IPS-NIHi7 (cell line): ENCODE data around the gene FUT6.
"Not testable (repeated sequence)": the region's sequence is repeated elsewhere in the genome, so short reads cannot be mapped to it uniquely, and the experiment has no call there.

Source experiments
- DNase-seq: peaks from one replicate; pipeline ENCODE4 v3.0.0; 2012; ENCODE audit warnings: mixed read lengths; ENCODE audit errors: extremely low spot score

FUT6 gene

GRCh38 chr19:5857203-5858081 is 17.9 kb upstream of the FUT6 start:
- DNase-seq = no peak

GRCh38 chr19:5855151-5855550 is 15.6 kb upstream of the FUT6 start:
- DNase-seq = not testable (repeated sequence)

- DNase-seq = not testable (repeated sequence)
Measured at GRCh38 chr19:5854121-5854520, 14.6 kb upstream of the FUT6 start.

GRCh38 chr19:5851302-5851701 is 11.8 kb upstream of the FUT6 start, which contains the start of gene FUT3:
Gene FUT3 (minus strand): TSS chr19:5851449.
- DNase-seq = no peak

GRCh38 chr19:5850743-5851293 is 11.3 kb upstream of the FUT6 start:
- DNase-seq = no peak

- no peak for DNase-seq
Measured at GRCh38 chr19:5850189-5850588, 10.7 kb upstream of the FUT6 start.

- not testable (repeated sequence) for DNase-seq
Measured at GRCh38 chr19:5848621-5849020, 9.1 kb upstream of the FUT6 start.

- not testable (repeated sequence) for DNase-seq
Measured at GRCh38 chr19:5847846-5848245, 8.3 kb upstream of the FUT6 start.

- DNase-seq = no peak
Measured at GRCh38 chr19:5844456-5845433, 5.2 kb upstream of the FUT6 start.

- DNase-seq = no peak
Measured at GRCh38 chr19:5843295-5843927, 3.9 kb upstream of the FUT6 start.

- DNase-seq = not testable (repeated sequence)
Measured at GRCh38 chr19:5841735-5842111, 2.2 kb upstream of the FUT6 start.

GRCh38 chr19:5838353-5839064 is 993 bp downstream of the FUT6 start:
- no peak for DNase-seq

GRCh38 chr19:5837761-5838352 is 1.6 kb downstream of the FUT6 start:
- no peak for DNase-seq

GRCh38 chr19:5832527-5833216 is 6.8 kb downstream of the FUT6 start:
- no peak for DNase-seq

GRCh38 chr19:5832061-5832460 is 7.4 kb downstream of the FUT6 start:
- DNase-seq = no peak

GRCh38 chr19:5831159-5831558 is 8.3 kb downstream of the FUT6 start:
- DNase-seq = no peak

GRCh38 chr19:5829567-5830310 is 9.8 kb downstream of the FUT6 start:
- DNase-seq = no peak

GRCh38 chr19:5828661-5829566 is 10.6 kb downstream of the FUT6 start:
- DNase-seq = peak; percentile 87
